HCT116 (cell line): ENCODE results near the gene KRTAP10-1. TPM values are rescaled to one million over a fixed set of nuclear protein-coding genes. Genes with fewer than 3 reads are reported as not detected.

Source experiments
- ATAC-seq: fragments of 200-7000 bp; cut with Tn5 transposase; 2 replicates; pipeline ENCODE4 v1.9.1; 2020; ENCODE audit warnings: mild to moderate bottlenecking, moderate library complexity
- BruUV-seq: library from RNA; stranded (reverse); fragments of 400-500 nt; replicated peaks from 2 replicates; lab custom pipeline; 2021; lab: Mats Ljungman, UMichigan
- CTCF ChIA-PET: fragments of 300-600 bp; sonication (Branson Sonifier 250); formaldehyde crosslinking; loops from one replicate; lab custom pipeline; 2021; ENCODE audit warnings: antibody characterized with exemption; lab: Charles Lee
- POLR2A ChIA-PET: fragments of 300-600, 350-600 bp; sonication (Branson Sonifier 250); formaldehyde crosslinking; loops from one replicate; lab custom pipeline; 2021; ENCODE audit warnings: antibody characterized with exemption; lab: Charles Lee
- RAD21 ChIA-PET, 2 experiments: fragments of 300-600 bp; sonication (Branson Sonifier 250); formaldehyde crosslinking; loops; one replicate each; lab custom pipeline; 2023; ENCODE audit warnings: low total read pairs in 2 of 2; ENCODE audit not compliant: uncharacterized antibody in 2 of 2, unreplicated experiment in 2 of 2, low non-redundant PET in 1 of 2; lab: Charles Lee
- DNase-seq: peaks from one replicate; pipeline ENCODE4 v3.0.0-alpha.2; 2010; ENCODE audit warnings: low read depth, low spot score
- H2AFZ ChIP-seq: fragments of 200-600 bp; shearing (Covaris generic), sonication (generic); 2 replicates; pipeline ENCODE4 v1.6.1; 2017; ENCODE audit warnings: low read depth, mixed run types, mixed read lengths, antibody characterized with exemption, low read length; ENCODE audit not compliant: poor library complexity, severe bottlenecking
- H3K27ac ChIP-seq: 2 replicates; pipeline ENCODE4 v1.5.1; 2012; ENCODE audit warnings: low read depth, low read length
- H3K27me3 ChIP-seq: fragments of 200-600 bp; sonication (generic); 2 replicates; pipeline ENCODE4 v1.6.1; 2016; ENCODE audit warnings: mixed run types, low read length, mixed read lengths; ENCODE audit not compliant: insufficient read depth
- H3K36me3 ChIP-seq, 2 experiments: fragments of 200-500 bp in 1 of 2; fragments of 200-600 bp in 1 of 2; sonication (Bioruptor generic) in 1 of 2; sonication (generic) in 1 of 2; 2 replicates each; pipeline versions ENCODE4 v1.5.1 to v1.6.1; 2014 to 2016; ENCODE audit warnings: low read length in 2 of 2, inconsistent platforms in 1 of 2, mixed read lengths in 1 of 2, mixed run types in 1 of 2; ENCODE audit not compliant: insufficient read depth in 2 of 2, control insufficient read depth in 1 of 2
- H3K4me1 ChIP-seq, 2 experiments: fragments of 200-600 bp in 1 of 2; sonication (generic) in 1 of 2; 2 replicates each; pipeline versions ENCODE4 v1.5.1 to v1.6.1; 2012 to 2017; ENCODE audit warnings: low read length in 2 of 2, inconsistent platforms in 1 of 2, mild to moderate bottlenecking in 1 of 2, mixed read lengths in 1 of 2, mixed run types in 1 of 2, moderate library complexity in 1 of 2; ENCODE audit not compliant: insufficient read depth in 2 of 2, control insufficient read depth in 1 of 2
- H3K4me2 ChIP-seq: fragments of 200-600 bp; sonication (generic); 2 replicates; pipeline ENCODE4 v1.6.1; 2017; ENCODE audit warnings: mixed run types, low read length, mixed read lengths
- H3K4me3 ChIP-seq, 2 experiments: fragments of 200-600 bp in 1 of 2; sonication (generic) in 1 of 2; replicated peaks in 1 of 2; 2 replicates each; pipeline ENCODE4 v1.5.1; 2011 to 2016; ENCODE audit warnings: low read length in 2 of 2, control low read depth in 1 of 2, low read depth in 1 of 2, mild to moderate bottlenecking in 1 of 2, mixed read lengths in 1 of 2, mixed run types in 1 of 2
- H3K79me2 ChIP-seq: fragments of 200-600 bp; sonication (generic); 2 replicates; pipeline ENCODE4 v1.6.1; 2017; ENCODE audit warnings: mild to moderate bottlenecking, mixed run types, low read length, moderate library complexity, mixed read lengths; ENCODE audit not compliant: insufficient read depth
- H3K9ac ChIP-seq: fragments of 200-600 bp; sonication (generic); 2 replicates; pipeline ENCODE4 v1.6.1; 2016; ENCODE audit warnings: low read length, mixed read lengths
- H3K9me2 ChIP-seq: fragments of 200-600 bp; sonication (generic), shearing (Covaris generic); 2 replicates; pipeline ENCODE4 v1.6.1; 2017; ENCODE audit warnings: mixed run types, mild to moderate bottlenecking, moderate library complexity; ENCODE audit not compliant: insufficient read depth
- H3K9me3 ChIP-seq, 2 experiments: fragments of 200-500 bp in 1 of 2; fragments of 200-600 bp in 1 of 2; sonication (Bioruptor generic) in 1 of 2; sonication (generic) in 1 of 2; 2 replicates each; pipeline ENCODE4 v1.6.1; 2014 to 2017; ENCODE audit warnings: low read length in 2 of 2, mixed read lengths in 2 of 2, inconsistent platforms in 1 of 2, low read depth in 1 of 2, mild to moderate bottlenecking in 1 of 2, mixed run types in 1 of 2, moderate library complexity in 1 of 2; ENCODE audit not compliant: control insufficient read depth in 1 of 2, insufficient read depth in 1 of 2
- H4K20me1 ChIP-seq: fragments of 200-600 bp; sonication (generic), shearing (Covaris generic); 2 replicates; pipeline ENCODE4 v1.6.1; 2017; ENCODE audit warnings: mixed run types, mild to moderate bottlenecking, moderate library complexity; ENCODE audit not compliant: insufficient read depth
- SP1 ChIP-seq: IDR thresholded peaks from 2 replicates; pipeline ENCODE4 v1.6.1; 2012; ENCODE audit warnings: low read depth
- SRF ChIP-seq: IDR thresholded peaks from 2 replicates; pipeline ENCODE4 v1.6.1; 2012; ENCODE audit warnings: low read depth
- TCF7L2 ChIP-seq: IDR thresholded peaks from 2 replicates; pipeline ENCODE4 v1.7.0; 2011; ENCODE audit warnings: borderline replicate concordance, inconsistent platforms; ENCODE audit not compliant: insufficient read depth, insufficient read length; ENCODE audit errors: extremely low read depth
- ZFX ChIP-seq: fragments of 450-650 bp; IDR thresholded peaks from 2 replicates; pipeline ENCODE4 v1.6.1; 2017
- ZNF274 ChIP-seq: fragments of 200-500 bp; sonication (Bioruptor generic); IDR thresholded peaks from 2 replicates; pipeline ENCODE4 v1.6.1; 2014; ENCODE audit warnings: mild to moderate bottlenecking, low read depth, low read length, inconsistent platforms
- intact Hi-C: fragments of 100-400 bp; cut with micrococcal nuclease; formaldehyde crosslinking; loops from 2 replicates; pipeline ENCODE4 v1.10.0; 2022
- total RNA-seq: library from RNA; stranded (reverse); gene quantifications from one replicate; pipeline ENCODE4 v1.2.1, GENCODE V29; 2021; ENCODE audit not compliant: unreplicated experiment
- TF ChIP-seq, protein P1 (sequence below): IDR thresholded peaks from 2 replicates; pipeline ENCODE4 v1.6.1; 2012; ENCODE audit warnings: low read depth

Gene KRTAP10-1
- total RNA-seq, 1 experiment from 2014 or later: not detected

DNA sequence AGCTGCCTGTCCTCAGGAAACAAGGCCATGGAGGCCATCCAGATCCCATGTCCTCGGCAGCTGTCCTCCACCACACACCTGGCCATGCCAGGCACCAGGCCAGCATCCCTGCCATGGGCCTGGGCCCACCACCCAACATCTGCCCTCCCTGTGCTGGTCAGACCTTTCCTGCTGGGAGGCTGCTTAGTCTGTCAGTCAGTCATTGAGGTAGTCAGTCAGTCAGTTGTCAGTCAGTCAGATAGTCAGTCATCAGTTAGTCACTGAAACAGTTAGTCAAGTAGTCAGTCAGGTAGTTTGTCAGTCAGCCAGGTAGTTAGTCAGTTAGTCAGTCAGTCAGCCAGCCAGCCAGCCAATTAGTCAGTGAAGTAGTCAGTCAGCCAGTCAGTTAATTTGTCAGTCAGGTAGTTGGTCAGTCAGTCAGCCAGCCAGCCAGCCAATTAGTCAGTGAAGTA is 17.2 kb downstream of the KRTAP10-1 start:
- Histone ChIP-seq H3K4me3 (no peak overlapping the region), H3K4me1 (peaks cover 0 to 7% of the 10 kb centered on the region in 2 experiments; a peak in 1 of 4 replicates), H3K9me2 (no peaks in the 10 kb centered on the region), H3K9ac (no peak overlapping the region), H3K4me2 (no peak overlapping the region), H3K36me3 (no peaks in the 10 kb centered on the region), H4K20me1 (no peaks in the 10 kb centered on the region), H3K27ac (no peak overlapping the region), H3K9me3 (peaks cover 4 to 17% of the 10 kb centered on the region in 2 experiments; a peak in 1 of 4 replicates), H3K79me2 (peaks cover 10% of the 10 kb centered on the region; the same call in 1 of the 2 replicates), H2AFZ (no peak overlapping the region), H3K27me3 (no peaks in the 10 kb centered on the region)
- ChIA-PET CTCF (no interaction called here), POLR2A (no interaction called here), RAD21 (no interaction called here)
- intact Hi-C loops: no loop called here
- no peak for ATAC-seq
- no peak for TF ChIP-seq SP1
- TF ChIP-seq, protein P1, sequence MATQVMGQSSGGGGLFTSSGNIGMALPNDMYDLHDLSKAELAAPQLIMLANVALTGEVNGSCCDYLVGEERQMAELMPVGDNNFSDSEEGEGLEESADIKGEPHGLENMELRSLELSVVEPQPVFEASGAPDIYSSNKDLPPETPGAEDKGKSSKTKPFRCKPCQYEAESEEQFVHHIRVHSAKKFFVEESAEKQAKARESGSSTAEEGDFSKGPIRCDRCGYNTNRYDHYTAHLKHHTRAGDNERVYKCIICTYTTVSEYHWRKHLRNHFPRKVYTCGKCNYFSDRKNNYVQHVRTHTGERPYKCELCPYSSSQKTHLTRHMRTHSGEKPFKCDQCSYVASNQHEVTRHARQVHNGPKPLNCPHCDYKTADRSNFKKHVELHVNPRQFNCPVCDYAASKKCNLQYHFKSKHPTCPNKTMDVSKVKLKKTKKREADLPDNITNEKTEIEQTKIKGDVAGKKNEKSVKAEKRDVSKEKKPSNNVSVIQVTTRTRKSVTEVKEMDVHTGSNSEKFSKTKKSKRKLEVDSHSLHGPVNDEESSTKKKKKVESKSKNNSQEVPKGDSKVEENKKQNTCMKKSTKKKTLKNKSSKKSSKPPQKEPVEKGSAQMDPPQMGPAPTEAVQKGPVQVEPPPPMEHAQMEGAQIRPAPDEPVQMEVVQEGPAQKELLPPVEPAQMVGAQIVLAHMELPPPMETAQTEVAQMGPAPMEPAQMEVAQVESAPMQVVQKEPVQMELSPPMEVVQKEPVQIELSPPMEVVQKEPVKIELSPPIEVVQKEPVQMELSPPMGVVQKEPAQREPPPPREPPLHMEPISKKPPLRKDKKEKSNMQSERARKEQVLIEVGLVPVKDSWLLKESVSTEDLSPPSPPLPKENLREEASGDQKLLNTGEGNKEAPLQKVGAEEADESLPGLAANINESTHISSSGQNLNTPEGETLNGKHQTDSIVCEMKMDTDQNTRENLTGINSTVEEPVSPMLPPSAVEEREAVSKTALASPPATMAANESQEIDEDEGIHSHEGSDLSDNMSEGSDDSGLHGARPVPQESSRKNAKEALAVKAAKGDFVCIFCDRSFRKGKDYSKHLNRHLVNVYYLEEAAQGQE: no peak
- no peak for TF ChIP-seq ZFX
- TF ChIP-seq ZNF274: no peak
- no peak for TF ChIP-seq TCF7L2
- TF ChIP-seq SRF: no peak
- no TSS peak for BruUV-seq
- DNase-seq: no peak
